C4-2B (cell line): Measurements from ENCODE around the gene DVL1.

Experiments
- ZFX ChIP-seq: fragments of 450-650 bp; IDR thresholded peaks from 2 replicates; pipeline ENCODE4 v1.6.1; 2017
- TF ChIP-seq, protein P1 (sequence below): fragments of 450-650 bp; conservative IDR thresholded peaks from 2 replicates; pipeline ENCODE4 v1.5.1; 2017; ENCODE audit warnings: mild to moderate bottlenecking

DNA sequence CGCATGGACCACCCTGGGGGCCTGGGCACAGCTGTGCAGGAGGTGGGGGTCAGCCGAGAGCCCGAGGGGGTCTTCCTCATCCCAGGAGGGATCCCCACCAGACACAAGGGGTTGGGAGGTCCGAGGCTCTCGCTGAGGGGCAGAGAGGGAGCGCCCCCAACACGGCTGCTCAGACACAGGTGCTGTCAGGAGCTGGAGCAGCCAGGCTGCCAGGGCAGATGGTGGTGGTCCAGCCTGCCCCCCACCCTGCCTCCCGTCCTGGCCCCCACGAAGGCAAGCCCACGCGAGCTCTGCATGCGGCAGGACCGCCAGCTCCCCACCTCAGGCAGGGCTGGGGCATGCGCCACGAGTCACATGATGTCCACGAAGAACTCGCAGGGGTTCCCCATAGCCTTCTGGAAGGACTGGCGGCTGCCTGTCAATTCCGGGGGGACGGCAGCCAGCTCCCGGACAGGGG is 13.4 kb downstream of the DVL1 start:
- TF ChIP-seq, protein P1, sequence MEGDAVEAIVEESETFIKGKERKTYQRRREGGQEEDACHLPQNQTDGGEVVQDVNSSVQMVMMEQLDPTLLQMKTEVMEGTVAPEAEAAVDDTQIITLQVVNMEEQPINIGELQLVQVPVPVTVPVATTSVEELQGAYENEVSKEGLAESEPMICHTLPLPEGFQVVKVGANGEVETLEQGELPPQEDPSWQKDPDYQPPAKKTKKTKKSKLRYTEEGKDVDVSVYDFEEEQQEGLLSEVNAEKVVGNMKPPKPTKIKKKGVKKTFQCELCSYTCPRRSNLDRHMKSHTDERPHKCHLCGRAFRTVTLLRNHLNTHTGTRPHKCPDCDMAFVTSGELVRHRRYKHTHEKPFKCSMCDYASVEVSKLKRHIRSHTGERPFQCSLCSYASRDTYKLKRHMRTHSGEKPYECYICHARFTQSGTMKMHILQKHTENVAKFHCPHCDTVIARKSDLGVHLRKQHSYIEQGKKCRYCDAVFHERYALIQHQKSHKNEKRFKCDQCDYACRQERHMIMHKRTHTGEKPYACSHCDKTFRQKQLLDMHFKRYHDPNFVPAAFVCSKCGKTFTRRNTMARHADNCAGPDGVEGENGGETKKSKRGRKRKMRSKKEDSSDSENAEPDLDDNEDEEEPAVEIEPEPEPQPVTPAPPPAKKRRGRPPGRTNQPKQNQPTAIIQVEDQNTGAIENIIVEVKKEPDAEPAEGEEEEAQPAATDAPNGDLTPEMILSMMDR, result no peak
- no peak for TF ChIP-seq ZFX
